Measurements from ENCODE around the gene CD300H.
"Not testable (repeated sequence)": the region's sequence is repeated elsewhere in the genome, so short reads cannot be mapped to it uniquely, and the experiment has no call there.

CD300H gene

GRCh38 chr17:74525465-74525725 is 41.9 kb downstream of the CD300H start:
- DNase-seq, result no peak

GRCh38 chr17:74524653-74525464 is 42.5 kb downstream of the CD300H start:
- no peak for DNase-seq

- DNase-seq, result no peak
Observed at GRCh38 chr17:74523308-74523707, 44.0 kb downstream of the CD300H start.

- DNase-seq, result no peak
Observed at GRCh38 chr17:74522381-74523105, 44.8 kb downstream of the CD300H start.

GRCh38 chr17:74521701-74522201 is 45.6 kb downstream of the CD300H start:
- no peak for DNase-seq

GRCh38 chr17:74520790-74521480 is 46.4 kb downstream of the CD300H start:
- DNase-seq, result no peak

GRCh38 chr17:74520016-74520434 is 47.3 kb downstream of the CD300H start:
- peak; percentile 31 for DNase-seq

- DNase-seq, result not testable (repeated sequence)
Observed at GRCh38 chr17:74518413-74518981, 48.8 kb downstream of the CD300H start.

GRCh38 chr17:74516561-74517328 is 50.6 kb downstream of the CD300H start:
- no peak for DNase-seq

- DNase-seq, result no peak
Observed at GRCh38 chr17:74515941-74516340, 51.4 kb downstream of the CD300H start.

- peak; percentile 14 for DNase-seq
Observed at GRCh38 chr17:74514632-74515334, 52.5 kb downstream of the CD300H start.

- peak; percentile 39 for DNase-seq
Observed at GRCh38 chr17:74513987-74514631, 53.2 kb downstream of the CD300H start.

GRCh38 chr17:74512624-74513091 is 54.7 kb downstream of the CD300H start:
- peak; percentile 22 for DNase-seq

- DNase-seq, result no peak
Observed at GRCh38 chr17:74512036-74512435, 55.3 kb downstream of the CD300H start.
